Gastroesophageal sphincter (tissue), 4 donors: ENCODE data around the gene TXLNA. TPM values are rescaled to one million over a fixed set of nuclear protein-coding genes. Genes with fewer than 3 reads are reported as not detected.
A peak's percentile ranks its signal among the peaks of the same experiment; 100 is the strongest.

Experiments used
- ATAC-seq: fragments of 150-250 bp; one replicate; pipeline ENCODE4 v1.9.1; 2016; ENCODE audit warnings: mild to moderate bottlenecking, moderate library complexity
- H3K27ac ChIP-seq, 4 donors: fragments of 200-600 bp; sonication (generic) in 3 of 4; 1 replicate in 3 of 4; 2 replicates in 1 of 4; pipeline ENCODE4 v1.5.1; 2016 to 2019
- H3K27me3 ChIP-seq: fragments of 200-600 bp; sonication (generic); one replicate; pipeline ENCODE4 v1.5.1; 2019
- H3K36me3 ChIP-seq, 2 donors: fragments of 200-600 bp; sonication (generic); one replicate each; pipeline ENCODE4 v1.5.1; 2019; ENCODE audit warnings: control low read depth in 1 of 2
- H3K4me1 ChIP-seq, 3 donors: fragments of 200-600 bp; sonication (generic); 1 replicate in 2 of 3; 2 replicates in 1 of 3; pipeline ENCODE4 v1.5.1; 2016 to 2019; ENCODE audit warnings: control low read depth in 2 of 3
- H3K4me3 ChIP-seq, 2 donors: fragments of 200-600 bp; sonication (generic); one replicate each; pipeline ENCODE4 v1.5.1; 2019; ENCODE audit warnings: mild to moderate bottlenecking in 1 of 2, moderate library complexity in 1 of 2
- H3K9me3 ChIP-seq, 3 donors: fragments of 200-600 bp; sonication (generic); one replicate each; pipeline ENCODE4 v1.5.1; 2017 to 2019; ENCODE audit warnings: control low read depth in 2 of 3
- CTCF ChIP-seq, 4 experiments: fragments of 200-600 bp in 2 of 4; fragments of 450-650 bp in 2 of 4; sonication (generic) in 1 of 4; IDR thresholded peaks; one replicate each; pipeline ENCODE4 v1.5.1; 2017 to 2019; ENCODE audit warnings: antibody characterized with exemption in 4 of 4, mild to moderate bottlenecking in 2 of 4, moderate library complexity in 2 of 4
- EP300 ChIP-seq: sonication (generic); formaldehyde crosslinking; IDR thresholded peaks from one replicate; pipeline ENCODE4 v1.6.1; 2017; ENCODE audit warnings: antibody characterized with exemption, mild to moderate bottlenecking
- POLR2A ChIP-seq, 2 donors: fragments of 450-650 bp; IDR thresholded peaks; one replicate each; pipeline ENCODE4 v1.6.1; 2017; ENCODE audit warnings: antibody characterized with exemption in 2 of 2, mild to moderate bottlenecking in 2 of 2, moderate library complexity in 1 of 2
- POLR2AphosphoS5 ChIP-seq: sonication (generic); formaldehyde crosslinking; IDR thresholded peaks from one replicate; pipeline ENCODE4 v1.6.1; 2017; ENCODE audit warnings: antibody characterized with exemption
- WGBS, 2 donors: methylation state at CpG; one replicate each; pipeline ENCODE4 v1.1.5; 2018; ENCODE audit warnings: low coverage in 1 of 2; 5-methylcytosine and 5-hydroxymethylcytosine counted together
- total RNA-seq, 4 donors: library from RNA; depleted of rRNA; stranded (reverse); fragments of >200 nt; gene quantifications; one replicate each; pipeline ENCODE4 v1.1.0, GENCODE V29; 2016

Gene TXLNA
- total RNA-seq, 4 donors from 2014 or later, result 44.7 to 86.6 (median 67.3) TPM

- ATAC-seq, result peak; percentile 7
- TF ChIP-seq POLR2A (IDR thresholded peaks at IDR 0.05), result no peak
- no peak for TF ChIP-seq CTCF (IDR thresholded peaks at IDR 0.05)
- TF ChIP-seq EP300, result no peak
- no peak for TF ChIP-seq POLR2AphosphoS5
- H3K4me3 ChIP-seq, result peak overlapping the region; percentile 70 to 71
- H3K36me3 ChIP-seq, result peaks cover 0 to 42% of the 10 kb centered on the region in 2 donors
- no peaks in the 10 kb centered on the region for H3K27me3 ChIP-seq
- H3K4me1 ChIP-seq, result peaks cover 7 to 50% (median 14%) of the 10 kb centered on the region in 3 donors
- 4% methylated on average over 5 to 6 of the region's 7 CpGs for WGBS, 2 donors
- H3K9me3 ChIP-seq, result no peaks in the 10 kb centered on the region
- peak overlapping the region; percentile 89 to 96 (median 94) for H3K27ac ChIP-seq
These were observed 357 bp upstream of the TXLNA start for GRCh38 chr1:32179193-32179442.

DNA sequence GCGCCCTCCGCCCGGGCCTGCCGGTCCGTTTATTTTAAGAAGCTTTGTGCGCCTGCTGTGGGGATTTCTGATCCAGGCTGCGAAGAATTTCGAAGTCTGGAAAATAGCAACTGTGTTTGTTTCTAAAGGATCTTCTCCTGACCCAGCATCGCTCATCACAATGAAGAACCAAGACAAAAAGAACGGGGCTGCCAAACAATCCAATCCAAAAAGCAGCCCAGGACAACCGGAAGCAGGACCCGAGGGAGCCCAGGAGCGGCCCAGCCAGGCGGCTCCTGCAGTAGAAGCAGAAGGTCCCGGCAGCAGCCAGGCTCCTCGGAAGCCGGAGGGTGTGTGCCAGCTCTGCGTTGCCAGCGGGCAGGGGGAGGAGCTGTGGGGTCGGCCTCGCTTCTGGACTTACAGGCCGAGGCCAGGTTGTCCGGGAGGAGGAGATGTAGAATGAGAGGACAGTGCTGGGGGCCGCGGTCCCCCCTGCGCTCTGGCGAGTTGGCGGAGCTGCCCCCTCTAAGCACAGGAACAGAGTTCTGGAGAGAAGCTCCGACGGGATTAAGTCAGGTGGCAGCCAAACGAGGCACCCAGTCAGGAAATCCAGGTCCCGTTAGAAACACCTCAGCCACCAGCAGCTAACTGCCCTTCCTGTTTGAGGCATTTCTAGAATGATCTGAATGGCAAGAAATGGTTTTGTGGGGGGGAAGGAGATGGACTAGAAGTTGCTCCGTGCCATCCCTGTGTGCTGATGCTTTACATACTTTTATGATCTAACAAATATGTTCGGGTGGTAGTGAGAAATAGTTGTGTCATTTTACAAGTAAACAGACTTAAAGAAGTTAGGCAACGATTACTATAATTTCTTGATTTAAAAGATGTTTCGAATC is 948 bp downstream of the TXLNA start:
- 6 to 10% methylated on average over 7 to 12 of the region's 36 CpGs for WGBS, 2 donors
- peaks cover 7 to 63% (median 23%) of the 10 kb centered on the region in 3 donors for H3K4me1 ChIP-seq
- H3K27me3 ChIP-seq, result no peaks in the 10 kb centered on the region
- ATAC-seq, result peak; percentile 34
- TF ChIP-seq POLR2A (IDR thresholded peaks at IDR 0.05) (no peak), EP300 (no peak), POLR2AphosphoS5 (no peak), CTCF (IDR thresholded peaks at IDR 0.05) (no peak)
- H3K36me3 ChIP-seq, result peaks cover 0 to 44% of the 10 kb centered on the region in 2 donors
- no peaks in the 10 kb centered on the region for H3K9me3 ChIP-seq
- H3K4me3 ChIP-seq, result peak overlapping the region; percentile 70 to 71
- H3K27ac ChIP-seq, result peak overlapping the region; percentile 89 to 96 (median 94)

DNA sequence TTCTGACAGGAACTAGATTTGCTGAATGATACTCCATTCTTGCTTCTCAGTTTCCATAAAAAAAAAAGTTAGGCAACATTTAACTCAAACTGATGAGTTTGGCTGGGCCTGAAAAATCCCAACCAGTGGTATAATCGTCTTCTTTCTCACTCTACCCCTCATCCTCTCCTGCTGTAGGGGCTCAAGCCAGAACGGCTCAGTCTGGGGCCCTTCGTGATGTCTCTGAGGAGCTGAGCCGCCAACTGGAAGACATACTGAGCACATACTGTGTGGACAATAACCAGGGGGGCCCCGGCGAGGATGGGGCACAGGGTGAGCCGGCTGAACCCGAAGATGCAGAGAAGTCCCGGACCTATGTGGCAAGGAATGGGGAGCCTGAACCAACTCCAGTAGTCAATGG is 1.6 kb downstream of the TXLNA start:
- 13 to 14% methylated on average over 1 of the region's 9 CpGs for WGBS, 2 donors
- H3K4me3 ChIP-seq, result peak overlapping the region in 1 of 2 donors; percentile 71
- no peaks in the 10 kb centered on the region for H3K9me3 ChIP-seq
- no peak for ATAC-seq
- peak overlapping the region in 3 of 4 donors; percentile 93 to 96 (median 96) for H3K27ac ChIP-seq
- TF ChIP-seq CTCF (IDR thresholded peaks at IDR 0.05), result no peak
- no peak for TF ChIP-seq POLR2A (IDR thresholded peaks at IDR 0.05)
- TF ChIP-seq EP300, result no peak
- peaks cover 7 to 69% (median 23%) of the 10 kb centered on the region in 3 donors for H3K4me1 ChIP-seq
- no peaks in the 10 kb centered on the region for H3K27me3 ChIP-seq
- peaks cover 0 to 50% of the 10 kb centered on the region in 2 donors for H3K36me3 ChIP-seq

DNA sequence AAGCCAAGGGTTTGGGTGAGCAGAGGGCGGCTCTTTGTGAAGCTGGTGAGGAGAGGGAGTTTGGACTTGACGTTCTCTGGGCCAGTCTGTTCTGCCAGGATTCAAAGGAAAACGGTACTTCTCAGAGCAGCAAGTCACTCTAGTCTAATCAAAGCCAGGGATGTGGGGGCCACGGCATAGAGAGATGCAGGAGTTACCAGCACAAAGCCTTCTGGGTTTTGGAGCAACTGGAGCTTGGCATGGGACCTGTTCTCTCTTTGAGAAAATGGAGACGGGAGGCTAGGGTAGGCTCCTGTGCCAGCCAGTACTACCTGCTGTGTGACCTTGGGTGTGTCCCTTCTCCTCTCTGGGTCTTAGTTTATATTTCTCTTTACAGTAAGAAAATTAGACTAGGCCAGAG is 2.1 kb downstream of the TXLNA start:
- H3K27ac ChIP-seq, result peak overlapping the region in 3 of 4 donors; percentile 93 to 96 (median 96)
- H3K36me3 ChIP-seq, result peaks cover 0 to 55% of the 10 kb centered on the region in 2 donors
- H3K27me3 ChIP-seq, result no peaks in the 10 kb centered on the region
- peaks cover 7 to 72% (median 23%) of the 10 kb centered on the region in 3 donors for H3K4me1 ChIP-seq
- 60 to 74% methylated on average over 1 to 4 of the region's 5 CpGs for WGBS, 2 donors
- peak overlapping the region in 1 of 2 donors; percentile 71 for H3K4me3 ChIP-seq
- TF ChIP-seq POLR2A (IDR thresholded peaks at IDR 0.05) (no peak), CTCF (IDR thresholded peaks at IDR 0.05) (no peak), POLR2AphosphoS5 (no peak), EP300 (no peak)
- ATAC-seq, result no peak
- H3K9me3 ChIP-seq, result no peaks in the 10 kb centered on the region

GRCh38 chr1:32182060-32182459 is 2.6 kb downstream of the TXLNA start:
- Histone ChIP-seq H3K9me3 (no peaks in the 10 kb centered on the region), H3K4me1 (peaks cover 7 to 76% (median 23%) of the 10 kb centered on the region in 3 donors), H3K36me3 (peaks cover 0 to 60% of the 10 kb centered on the region in 2 donors), H3K4me3 (peak overlapping the region in 1 of 2 donors; percentile 71), H3K27ac (no peak overlapping the region), H3K27me3 (no peaks in the 10 kb centered on the region)
- ATAC-seq, result no peak
- 46 to 63% methylated on average over 2 of the region's 6 CpGs for WGBS, 2 donors
- no peak for TF ChIP-seq EP300
- TF ChIP-seq CTCF (IDR thresholded peaks at IDR 0.05), result no peak
- TF ChIP-seq POLR2A (IDR thresholded peaks at IDR 0.05), result no peak
- TF ChIP-seq POLR2AphosphoS5, result no peak
